ENCODE data around the gene IVD. TPM values are rescaled to one million over a fixed set of nuclear protein-coding genes. Genes with fewer than 3 reads are reported as not detected.
A peak's percentile ranks its signal among the peaks of the same experiment; 100 is the strongest.

IVD gene
- total and polyA plus RNA-seq, 9 of the 15 experiments (the other 6 are each of a cell fraction or from before 2014, with no cell fraction given) = 0.15 to 4.5 (median 2.4) TPM

DNA sequence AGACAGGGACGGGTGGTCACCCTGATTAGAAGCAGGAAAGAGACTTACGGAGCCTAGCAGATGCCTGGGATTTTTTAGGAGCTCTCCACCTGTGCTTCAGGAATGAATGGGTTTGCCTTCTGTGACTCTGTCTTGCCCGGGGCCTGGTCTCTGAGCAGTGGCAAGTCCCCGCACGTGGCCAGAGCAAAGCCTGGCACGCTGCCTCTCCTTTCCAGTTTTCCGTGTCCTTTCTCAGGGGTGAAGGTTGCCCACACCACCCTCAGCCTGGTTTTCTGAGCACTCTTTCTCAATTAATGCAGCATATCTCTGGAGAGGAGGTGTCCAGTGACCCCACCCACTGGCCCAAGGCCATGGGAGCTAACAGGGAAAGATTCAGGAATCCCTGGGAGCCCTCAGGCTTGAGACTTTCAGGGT, 50.7 kb downstream of the IVD start:
- H4K20me1 ChIP-seq (replicated peaks; ENCODE audit: control insufficient read depth, insufficient read depth, low read length) = peaks cover 69% of the 10 kb centered on the region
- no peak overlapping the region for H3K4me3 ChIP-seq
- no peak for DNase-seq (ENCODE audit: extremely low read depth in 1 of 4, low spot score in 3 of 4)
- H3K27me3 ChIP-seq (ENCODE audit: control insufficient read depth in 2 of 2, insufficient read depth in 2 of 2, low read length in 2 of 2) = no peaks in the 10 kb centered on the region
- peaks cover 78% of the 10 kb centered on the region for H3K79me2 ChIP-seq (ENCODE audit: control insufficient read depth, insufficient read depth, low read length)
- no peak overlapping the region for H3K4me2 ChIP-seq (ENCODE audit: insufficient read depth, low read length)
- H3K9ac ChIP-seq (ENCODE audit: insufficient read depth in 1 of 2, low read depth in 2 of 2, low read length in 2 of 2) = peak overlapping the region in 1 of 2 experiments; percentile 81; a peak in 2 of 4 replicates
- FAIRE-seq = no peak
- 77% methylated on average over 7 of the region's 7 CpGs for WGBS (ENCODE audit: insufficient coverage, low coverage, missing lambda C conversion rate)
- H3K36me3 ChIP-seq (ENCODE audit: control insufficient read depth, insufficient read depth, low read length) = peaks cover 35% of the 10 kb centered on the region; the same call in 2 of the 3 replicates
- ATAC-seq = no peak
- BruUV-seq (replicated peaks) = no TSS peak
- no peaks in the 10 kb centered on the region for H3K9me3 ChIP-seq (replicated peaks; ENCODE audit: control insufficient read depth, insufficient read depth, low read depth, low read length)
- ChIA-PET CTCF (ENCODE audit: low intra/inter-chr PET ratio) (no interaction called here), POLR2A (interaction anchor here (1.0 to 9.5 kb wide), 3 partner anchors 10 to 14 kb away, joined by 3 to 89 read pairs (median 3); partner anchors contain the start of gene BAHD1)
- H3K27ac ChIP-seq (ENCODE audit: extremely low read depth, low read depth, low read length) = no peak overlapping the region
- no peak overlapping the region for H2AFZ ChIP-seq (ENCODE audit: low read depth, low read length)
- intact Hi-C loops (cut with micrococcal nuclease) = no loop called here
- peaks cover 25% of the 10 kb centered on the region for H3K9me1 ChIP-seq (ENCODE audit: control insufficient read depth, insufficient read depth, low read length)
- H3K4me1 ChIP-seq (replicated peaks in 1 of 2; ENCODE audit: control insufficient read depth in 2 of 2, insufficient read depth in 2 of 2, low read length in 2 of 2) = peaks cover 35 to 46% of the 10 kb centered on the region in 2 experiments
- in situ Hi-C loops (cut with MboI) = no loop called here
- no peak for TF ChIP-seq HIVEP1 (CRISPR knock-in tag; IDR thresholded peaks at IDR 0.05)
- TF ChIP-seq MCM3 (IDR thresholded peaks at IDR 0.05) = no peak
- TF ChIP-seq TRIM24 (IDR thresholded peaks at IDR 0.05) = no peak
- no peak for TF ChIP-seq PHF21A (IDR thresholded peaks at IDR 0.05; ENCODE audit: borderline replicate concordance, low read depth)
- TF ChIP-seq HDGF (IDR thresholded peaks at IDR 0.05) = no peak
- no peak for TF ChIP-seq NR2F6 (CRISPR knock-in tag; IDR thresholded peaks at IDR 0.05)
- TF ChIP-seq, protein P1, sequence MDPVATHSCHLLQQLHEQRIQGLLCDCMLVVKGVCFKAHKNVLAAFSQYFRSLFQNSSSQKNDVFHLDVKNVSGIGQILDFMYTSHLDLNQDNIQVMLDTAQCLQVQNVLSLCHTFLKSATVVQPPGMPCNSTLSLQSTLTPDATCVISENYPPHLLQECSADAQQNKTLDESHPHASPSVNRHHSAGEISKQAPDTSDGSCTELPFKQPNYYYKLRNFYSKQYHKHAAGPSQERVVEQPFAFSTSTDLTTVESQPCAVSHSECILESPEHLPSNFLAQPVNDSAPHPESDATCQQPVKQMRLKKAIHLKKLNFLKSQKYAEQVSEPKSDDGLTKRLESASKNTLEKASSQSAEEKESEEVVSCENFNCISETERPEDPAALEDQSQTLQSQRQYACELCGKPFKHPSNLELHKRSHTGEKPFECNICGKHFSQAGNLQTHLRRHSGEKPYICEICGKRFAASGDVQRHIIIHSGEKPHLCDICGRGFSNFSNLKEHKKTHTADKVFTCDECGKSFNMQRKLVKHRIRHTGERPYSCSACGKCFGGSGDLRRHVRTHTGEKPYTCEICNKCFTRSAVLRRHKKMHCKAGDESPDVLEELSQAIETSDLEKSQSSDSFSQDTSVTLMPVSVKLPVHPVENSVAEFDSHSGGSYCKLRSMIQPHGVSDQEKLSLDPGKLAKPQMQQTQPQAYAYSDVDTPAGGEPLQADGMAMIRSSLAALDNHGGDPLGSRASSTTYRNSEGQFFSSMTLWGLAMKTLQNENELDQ (CRISPR knock-in tag; IDR thresholded peaks at IDR 0.05; ENCODE audit: borderline replicate concordance) = no peak
- no peak for TF ChIP-seq ZNF197 (CRISPR knock-in tag; IDR thresholded peaks at IDR 0.05; ENCODE audit: low read depth)
- no peak for TF ChIP-seq ZNF263 (CRISPR knock-in tag; IDR thresholded peaks at IDR 0.05; ENCODE audit: borderline replicate concordance)
- TF ChIP-seq, protein P2, sequence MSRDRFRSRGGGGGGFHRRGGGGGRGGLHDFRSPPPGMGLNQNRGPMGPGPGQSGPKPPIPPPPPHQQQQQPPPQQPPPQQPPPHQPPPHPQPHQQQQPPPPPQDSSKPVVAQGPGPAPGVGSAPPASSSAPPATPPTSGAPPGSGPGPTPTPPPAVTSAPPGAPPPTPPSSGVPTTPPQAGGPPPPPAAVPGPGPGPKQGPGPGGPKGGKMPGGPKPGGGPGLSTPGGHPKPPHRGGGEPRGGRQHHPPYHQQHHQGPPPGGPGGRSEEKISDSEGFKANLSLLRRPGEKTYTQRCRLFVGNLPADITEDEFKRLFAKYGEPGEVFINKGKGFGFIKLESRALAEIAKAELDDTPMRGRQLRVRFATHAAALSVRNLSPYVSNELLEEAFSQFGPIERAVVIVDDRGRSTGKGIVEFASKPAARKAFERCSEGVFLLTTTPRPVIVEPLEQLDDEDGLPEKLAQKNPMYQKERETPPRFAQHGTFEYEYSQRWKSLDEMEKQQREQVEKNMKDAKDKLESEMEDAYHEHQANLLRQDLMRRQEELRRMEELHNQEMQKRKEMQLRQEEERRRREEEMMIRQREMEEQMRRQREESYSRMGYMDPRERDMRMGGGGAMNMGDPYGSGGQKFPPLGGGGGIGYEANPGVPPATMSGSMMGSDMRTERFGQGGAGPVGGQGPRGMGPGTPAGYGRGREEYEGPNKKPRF (IDR thresholded peaks at IDR 0.05; ENCODE audit: low read depth, low read length) = no peak
- TF ChIP-seq, protein P3, sequence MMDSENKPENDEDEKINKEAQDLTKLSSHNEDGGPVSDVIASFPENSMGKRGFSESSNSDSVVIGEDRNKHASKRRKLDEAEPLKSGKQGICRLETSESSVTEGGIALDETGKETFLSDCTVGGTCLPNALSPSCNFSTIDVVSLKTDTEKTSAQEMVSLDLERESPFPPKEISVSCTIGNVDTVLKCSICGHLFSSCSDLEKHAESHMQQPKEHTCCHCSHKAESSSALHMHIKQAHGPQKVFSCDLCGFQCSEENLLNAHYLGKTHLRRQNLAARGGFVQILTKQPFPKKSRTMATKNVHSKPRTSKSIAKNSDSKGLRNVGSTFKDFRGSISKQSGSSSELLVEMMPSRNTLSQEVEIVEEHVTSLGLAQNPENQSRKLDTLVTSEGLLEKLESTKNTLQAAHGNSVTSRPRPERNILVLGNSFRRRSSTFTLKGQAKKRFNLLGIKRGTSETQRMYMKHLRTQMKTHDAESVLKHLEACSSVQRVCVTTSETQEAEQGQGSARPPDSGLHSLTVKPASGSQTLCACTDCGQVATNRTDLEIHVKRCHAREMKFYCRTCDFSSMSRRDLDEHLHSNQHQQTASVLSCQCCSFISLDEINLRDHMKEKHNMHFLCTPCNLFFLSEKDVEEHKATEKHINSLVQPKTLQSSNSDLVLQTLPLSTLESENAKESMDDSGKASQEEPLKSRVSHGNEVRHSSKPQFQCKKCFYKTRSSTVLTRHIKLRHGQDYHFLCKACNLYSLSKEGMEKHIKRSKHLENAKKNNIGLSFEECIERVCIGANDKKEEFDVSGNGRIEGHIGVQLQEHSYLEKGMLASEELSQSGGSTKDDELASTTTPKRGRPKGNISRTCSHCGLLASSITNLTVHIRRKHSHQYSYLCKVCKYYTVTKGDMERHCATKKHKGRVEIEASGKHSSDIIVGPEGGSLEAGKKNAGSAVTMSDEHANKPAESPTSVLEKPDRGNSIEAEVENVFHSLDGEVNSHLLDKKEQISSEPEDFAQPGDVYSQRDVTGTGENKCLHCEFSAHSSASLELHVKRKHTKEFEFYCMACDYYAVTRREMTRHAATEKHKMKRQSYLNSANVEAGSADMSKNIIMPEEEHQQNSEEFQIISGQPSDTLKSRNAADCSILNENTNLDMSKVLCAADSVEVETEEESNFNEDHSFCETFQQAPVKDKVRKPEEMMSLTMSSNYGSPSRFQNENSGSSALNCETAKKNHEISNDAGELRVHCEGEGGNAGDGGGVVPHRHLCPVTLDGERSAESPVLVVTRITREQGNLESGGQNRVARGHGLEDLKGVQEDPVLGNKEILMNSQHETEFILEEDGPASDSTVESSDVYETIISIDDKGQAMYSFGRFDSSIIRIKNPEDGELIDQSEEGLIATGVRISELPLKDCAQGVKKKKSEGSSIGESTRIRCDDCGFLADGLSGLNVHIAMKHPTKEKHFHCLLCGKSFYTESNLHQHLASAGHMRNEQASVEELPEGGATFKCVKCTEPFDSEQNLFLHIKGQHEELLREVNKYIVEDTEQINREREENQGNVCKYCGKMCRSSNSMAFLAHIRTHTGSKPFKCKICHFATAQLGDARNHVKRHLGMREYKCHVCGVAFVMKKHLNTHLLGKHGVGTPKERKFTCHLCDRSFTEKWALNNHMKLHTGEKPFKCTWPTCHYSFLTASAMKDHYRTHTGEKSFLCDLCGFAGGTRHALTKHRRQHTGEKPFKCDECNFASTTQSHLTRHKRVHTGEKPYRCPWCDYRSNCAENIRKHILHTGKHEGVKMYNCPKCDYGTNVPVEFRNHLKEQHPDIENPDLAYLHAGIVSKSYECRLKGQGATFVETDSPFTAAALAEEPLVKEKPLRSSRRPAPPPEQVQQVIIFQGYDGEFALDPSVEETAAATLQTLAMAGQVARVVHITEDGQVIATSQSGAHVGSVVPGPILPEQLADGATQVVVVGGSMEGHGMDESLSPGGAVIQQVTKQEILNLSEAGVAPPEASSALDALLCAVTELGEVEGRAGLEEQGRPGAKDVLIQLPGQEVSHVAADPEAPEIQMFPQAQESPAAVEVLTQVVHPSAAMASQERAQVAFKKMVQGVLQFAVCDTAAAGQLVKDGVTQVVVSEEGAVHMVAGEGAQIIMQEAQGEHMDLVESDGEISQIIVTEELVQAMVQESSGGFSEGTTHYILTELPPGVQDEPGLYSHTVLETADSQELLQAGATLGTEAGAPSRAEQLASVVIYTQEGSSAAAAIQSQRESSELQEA (IDR thresholded peaks at IDR 0.05; ENCODE audit: low read depth) = no peak
